H1 (cell line): ENCODE results near the gene ANKRD6. TPM values are rescaled to one million over a fixed set of nuclear protein-coding genes. Genes with fewer than 3 reads are reported as not detected.

ENCODE experiments used
- CTCF ChIA-PET: fragments of 300-600 bp; sonication (Branson Sonifier 250); formaldehyde crosslinking; loops from one replicate; lab custom pipeline; 2021; ENCODE audit not compliant: partially characterized antibody; lab: Charles Lee
- POLR2A ChIA-PET: fragments of 300-600 bp; sonication (Branson Sonifier 250); formaldehyde crosslinking; loops from one replicate; lab custom pipeline; 2021; ENCODE audit warnings: inconsistent platforms; ENCODE audit not compliant: partially characterized antibody; lab: Charles Lee
- DNase-seq, 2 experiments: peaks; one replicate each; pipeline versions ENCODE4 v3.0.0 to v3.0.0-alpha.2; 2010 to 2022; ENCODE audit warnings: low spot score in 2 of 2, low read depth in 1 of 2, mixed read lengths in 1 of 2
- FAIRE-seq: peaks from 2 replicates; lab custom pipeline; 2011; peaks lifted over from hg19 to GRCh38; lab: Jason Lieb, UNC
- H2AFZ ChIP-seq: 2 replicates; pipeline ENCODE4 v1.8.1; 2012; ENCODE audit warnings: low read length, inconsistent platforms
- H2AK5ac ChIP-seq: 2 replicates; pipeline ENCODE4 v1.6.1; 2013; ENCODE audit warnings: low read depth, low read length
- H2BK120ac ChIP-seq: replicated peaks from 2 replicates; pipeline ENCODE3; 2013; ENCODE audit warnings: low read depth, low read length, inconsistent platforms
- H2BK12ac ChIP-seq: 2 replicates; pipeline ENCODE4 v1.6.1; 2013; ENCODE audit warnings: low read depth, low read length
- H2BK15ac ChIP-seq: 2 replicates; pipeline ENCODE4 v1.6.1; 2013; ENCODE audit warnings: low read length
- H2BK20ac ChIP-seq: 2 replicates; pipeline ENCODE4 v1.6.1; 2013; ENCODE audit warnings: low read length
- H2BK5ac ChIP-seq: 2 replicates; pipeline ENCODE4 v1.6.1; 2013; ENCODE audit warnings: low read depth, low read length
- H3K14ac ChIP-seq: 2 replicates; pipeline ENCODE4 v1.6.1; 2013; ENCODE audit warnings: inconsistent platforms; ENCODE audit not compliant: insufficient read length
- H3K18ac ChIP-seq: 2 replicates; pipeline ENCODE4 v1.6.1; 2013; ENCODE audit warnings: low read length; ENCODE audit errors: extremely low read depth
- H3K23ac ChIP-seq: 2 replicates; pipeline ENCODE4 v1.6.1; 2013; ENCODE audit warnings: inconsistent platforms; ENCODE audit not compliant: insufficient read length
- H3K23me2 ChIP-seq: 2 replicates; pipeline ENCODE4 v1.6.1; 2013; ENCODE audit warnings: low read depth, low read length
- H3K27ac ChIP-seq: 2 replicates; pipeline ENCODE4 v1.6.1; 2011; ENCODE audit warnings: low read depth, low read length, inconsistent platforms
- H3K27me3 ChIP-seq, 4 experiments: replicated peaks in 1 of 4; 1 replicate in 1 of 4; 2 replicates in 3 of 4; pipeline versions ENCODE4 v1.6.1 to v1.8.1; 2011 to 2013; ENCODE audit warnings: low read length in 3 of 4, mild to moderate bottlenecking in 3 of 4, inconsistent platforms in 2 of 4, mixed read lengths in 2 of 4, moderate library complexity in 1 of 4; ENCODE audit not compliant: control insufficient read depth in 3 of 4, insufficient read depth in 3 of 4; ENCODE audit errors: extremely low read depth in 1 of 4
- H3K36me3 ChIP-seq, 4 experiments: 2 replicates each; pipeline versions ENCODE4 v1.6.1 to v1.8.1; 2011 to 2013; ENCODE audit warnings: mild to moderate bottlenecking in 4 of 4, low read length in 3 of 4, moderate library complexity in 2 of 4, control low read depth in 1 of 4, inconsistent platforms in 1 of 4; ENCODE audit not compliant: insufficient read depth in 4 of 4, control insufficient read depth in 2 of 4
- H3K4ac ChIP-seq: replicated peaks from 2 replicates; pipeline ENCODE3; 2013; ENCODE audit warnings: low read length, low read depth, mixed read lengths, inconsistent platforms; ENCODE audit not compliant: insufficient read length
- H3K4me1 ChIP-seq, 4 experiments: replicated peaks in 1 of 4; 1 replicate in 1 of 4; 2 replicates in 3 of 4; pipeline versions ENCODE4 v1.6.1 to v1.8.1; 2011 to 2013; ENCODE audit warnings: low read length in 3 of 4, inconsistent platforms in 2 of 4, mixed read lengths in 1 of 4; ENCODE audit not compliant: insufficient read depth in 4 of 4, control insufficient read depth in 3 of 4
- H3K4me2 ChIP-seq, 2 experiments: 2 replicates each; pipeline versions ENCODE4 v1.6.1 to v1.8.1; 2011 to 2013; ENCODE audit warnings: low read depth in 2 of 2, low read length in 2 of 2, control low read depth in 1 of 2, inconsistent platforms in 1 of 2, mild to moderate bottlenecking in 1 of 2; ENCODE audit not compliant: insufficient read depth in 1 of 2
- H3K4me3 ChIP-seq, 4 experiments: fragments of 200-600, 300-600 bp in 1 of 4; sonication (generic), shearing (Covaris generic), sonication (Bioruptor Twin) in 1 of 4; 2 replicates each; pipeline versions ENCODE4 v1.5.1 to v1.8.1; 2011 to 2016; ENCODE audit warnings: low read length in 4 of 4, low read depth in 3 of 4, control low read depth in 2 of 4, inconsistent platforms in 2 of 4, mild to moderate bottlenecking in 2 of 4, mixed read lengths in 1 of 4, moderate library complexity in 1 of 4; ENCODE audit not compliant: insufficient read depth in 2 of 4; ENCODE audit errors: extremely low read depth in 1 of 4
- H3K56ac ChIP-seq: replicated peaks from 2 replicates; pipeline ENCODE3; 2013; ENCODE audit warnings: low read depth, mild to moderate bottlenecking, mixed read lengths, low read length, inconsistent platforms; ENCODE audit not compliant: insufficient read length
- H3K79me1 ChIP-seq: 2 replicates; pipeline ENCODE4 v1.6.1; 2013; ENCODE audit warnings: low read depth, low read length, control low read depth
- H3K79me2 ChIP-seq, 2 experiments: 2 replicates each; pipeline versions ENCODE4 v1.6.1 to v1.8.1; 2012 to 2013; ENCODE audit warnings: low read length in 2 of 2, mild to moderate bottlenecking in 2 of 2, inconsistent platforms in 1 of 2; ENCODE audit not compliant: insufficient read depth in 2 of 2, control insufficient read depth in 1 of 2
- H3K9ac ChIP-seq, 4 experiments: replicated peaks in 1 of 4; 1 replicate in 1 of 4; 2 replicates in 3 of 4; pipeline versions ENCODE4 v1.6.1 to v1.8.1; 2011 to 2013; ENCODE audit warnings: low read depth in 3 of 4, low read length in 3 of 4, control low read depth in 2 of 4, mild to moderate bottlenecking in 2 of 4, moderate library complexity in 2 of 4, inconsistent platforms in 1 of 4; ENCODE audit errors: extremely low read depth in 1 of 4
- H3K9me3 ChIP-seq, 2 experiments: 2 replicates each; pipeline versions ENCODE4 v1.6.1 to v1.8.1; 2012 to 2013; ENCODE audit warnings: mild to moderate bottlenecking in 2 of 2, moderate library complexity in 2 of 2, control low read depth in 1 of 2, inconsistent platforms in 1 of 2, low read depth in 1 of 2, low read length in 1 of 2, mixed read lengths in 1 of 2; ENCODE audit not compliant: insufficient read depth in 2 of 2
- H4K20me1 ChIP-seq, 2 experiments: replicated peaks in 1 of 2; 2 replicates each; pipeline versions ENCODE3 to v1.8.1; 2011 to 2013; ENCODE audit warnings: inconsistent platforms in 2 of 2, low read length in 2 of 2, mild to moderate bottlenecking in 1 of 2; ENCODE audit not compliant: insufficient read depth in 2 of 2, control insufficient read depth in 1 of 2
- H4K5ac ChIP-seq: 2 replicates; pipeline ENCODE4 v1.6.1; 2013; ENCODE audit warnings: low read length, low read depth, mixed read lengths, inconsistent platforms; ENCODE audit not compliant: insufficient read length
- H4K8ac ChIP-seq: 2 replicates; pipeline ENCODE4 v1.8.0; 2013; ENCODE audit warnings: mild to moderate bottlenecking, moderate library complexity, low read length, inconsistent platforms; ENCODE audit not compliant: insufficient read depth; ENCODE audit errors: extremely low read depth
- H4K91ac ChIP-seq: replicated peaks from 2 replicates; pipeline ENCODE3; 2013; ENCODE audit warnings: low read length, mixed read lengths, inconsistent platforms; ENCODE audit not compliant: insufficient read length
- ASH2L ChIP-seq: fragments of 200-600, 300-600 bp; sonication (generic); IDR thresholded peaks from one replicate; pipeline ENCODE4 v1.7.1; 2017; ENCODE audit warnings: low read length
- CBX5 ChIP-seq: fragments of 300-800, 300-1000 bp; sonication (generic); IDR thresholded peaks from 2 replicates; pipeline ENCODE4 v1.7.1; 2016; ENCODE audit warnings: antibody characterized with exemption, low read length, low read depth
- CBX8 ChIP-seq: fragments of 300-800, 300-1000 bp; sonication (generic); IDR thresholded peaks from 2 replicates; pipeline ENCODE4 v1.7.1; 2016; ENCODE audit warnings: low read depth, low read length, borderline replicate concordance
- E2F6 ChIP-seq: IDR thresholded peaks from 2 replicates; pipeline ENCODE4 v1.6.1; 2012; ENCODE audit warnings: inconsistent platforms
- EZH2 ChIP-seq: fragments of 200-600 bp; sonication (generic); IDR thresholded peaks from 2 replicates; pipeline ENCODE4 v1.7.1; 2012; ENCODE audit warnings: low read depth, mild to moderate bottlenecking, moderate library complexity, low read length, inconsistent platforms; ENCODE audit not compliant: severe bottlenecking
- KDM1A ChIP-seq: fragments of 200-600, 300-600 bp; sonication (generic); IDR thresholded peaks from 2 replicates; pipeline ENCODE4 v1.7.1; 2016; ENCODE audit warnings: mild to moderate bottlenecking, low read length, borderline replicate concordance
- NANOG ChIP-seq: IDR thresholded peaks from 2 replicates; pipeline ENCODE4 v1.6.1; 2011; ENCODE audit warnings: low read length, low read depth, mild to moderate bottlenecking, inconsistent platforms; ENCODE audit not compliant: insufficient read depth, poor library complexity, severe bottlenecking
- POU5F1 ChIP-seq: IDR thresholded peaks from 2 replicates; pipeline ENCODE4 v1.6.1; 2011; ENCODE audit warnings: low read depth, mild to moderate bottlenecking, low read length, moderate library complexity
- SIX5 ChIP-seq: IDR thresholded peaks from 2 replicates; pipeline ENCODE4 v1.6.1; 2011; ENCODE audit warnings: mild to moderate bottlenecking, low read depth, low read length
- SP4 ChIP-seq: IDR thresholded peaks from 2 replicates; pipeline ENCODE4 v1.6.1; 2012; ENCODE audit warnings: low read length, inconsistent platforms
- WGBS, 2 experiments: shearing (Covaris generic) in 1 of 2; methylation state at CpG; one replicate each; pipeline versions ENCODE4 v1.1.6 to v1.1.7; 2013 to 2015; ENCODE audit warnings: low lambda C conversion rate in 2 of 2, mixed read lengths in 2 of 2, inconsistent platforms in 1 of 2, low coverage in 1 of 2, missing lambda C conversion rate in 1 of 2; ENCODE audit not compliant: insufficient replicate concordance in 2 of 2, insufficient coverage in 1 of 2, insufficient read length in 1 of 2; ENCODE audit errors: extremely low coverage in 1 of 2, missing lambda C conversion rate in 1 of 2; 5-methylcytosine and 5-hydroxymethylcytosine counted together
- polyA plus RNA-seq, 7 experiments: library from polyadenylated mRNA; depleted of rRNA in 3 of 7; stranded (reverse) in 5 of 7; unstranded in 2 of 7; fragments of >200 nt in 5 of 7; fragments of 200-250 nt in 2 of 7; gene quantifications; 1 replicate in 5 of 7; 2 replicates in 1 of 7; 4 replicates in 1 of 7; pipeline versions ENCODE4 v1.2.1 to v1.2.3, GENCODE V29; 2011 to 2013; ENCODE audit warnings: missing spikeins in 2 of 7, mixed read lengths in 2 of 7
- total RNA-seq: library from RNA; stranded (reverse); fragmentation: NEBNext Ultra II Directional; extraction: Animal tissue kit (Norgen Biotek cat#: 25700); gene quantifications from 2 replicates; pipeline ENCODE4 v1.2.1, GENCODE V29; 2021
- TF ChIP-seq, protein P1 (sequence below), 3 experiments: IDR thresholded peaks; 1 replicate in 2 of 3; 2 replicates in 1 of 3; pipeline versions ENCODE4 v1.5.1 to v1.6.1; 2011; ENCODE audit warnings: low read length in 3 of 3, mild to moderate bottlenecking in 3 of 3, inconsistent platforms in 2 of 3, low read depth in 1 of 3, moderate library complexity in 1 of 3; ENCODE audit not compliant: insufficient read depth in 1 of 3; ENCODE audit errors: control extremely low read depth in 1 of 3

ANKRD6 gene
- total and polyA plus RNA-seq, 2 of the 8 experiments (the other 6 are each of a cell fraction or from before 2014, with no cell fraction given): 5.9 to 12.8 TPM

- Histone ChIP-seq H3K56ac (no peak overlapping the region), H3K18ac (peak overlapping the region; percentile 40; the same call in 1 of the 2 replicates), H4K5ac (no peak overlapping the region), H2BK15ac (no peak overlapping the region), H3K4ac (no peak overlapping the region), H2AK5ac (no peak overlapping the region), H3K14ac (no peak overlapping the region), H2BK20ac (no peak overlapping the region), H3K4me2 (no peak overlapping the region), H3K9me3 (no peaks in the 10 kb centered on the region), H4K20me1 (no peaks in the 10 kb centered on the region), H2AFZ (no peak overlapping the region), H3K27me3 (no peaks in the 10 kb centered on the region), H4K8ac (no peak overlapping the region), H2BK5ac (no peak overlapping the region), H3K4me1 (peaks cover 0 to 3% (median 1%) of the 10 kb centered on the region in 4 experiments; a peak in 1 of 7 replicates), H4K91ac (no peak overlapping the region), H3K23ac (no peak overlapping the region), H3K36me3 (peaks cover 0 to 4% (median 0%) of the 10 kb centered on the region in 4 experiments; a peak in 1 of 8 replicates), H3K4me3 (no peak overlapping the region), H3K79me1 (no peaks in the 10 kb centered on the region), H3K9ac (no peak overlapping the region), H2BK12ac (no peak overlapping the region), H3K79me2 (no peaks in the 10 kb centered on the region), H3K27ac (no peak overlapping the region), H3K23me2 (no peaks in the 10 kb centered on the region), H2BK120ac (no peak overlapping the region)
- 94% methylated on average over 7 of the region's 7 CpGs; no CpG with 5 or more reads in 1 of the 2 experiments for WGBS, 2 experiments
- no peak for FAIRE-seq
- POLR2A ChIA-PET: interaction anchor here (0.6 kb wide), 1 partner anchor 516 kb away, joined by 3 read pairs; no protein-coding TSS in a partner anchor
- CTCF ChIA-PET: interaction anchor here (1.7 to 1.9 kb wide), 2 partner anchors 10 to 14 kb away, joined by 12 to 14 read pairs; no protein-coding TSS in a partner anchor
- DNase-seq: peak in 1 of 2 experiments; percentile 32
- TF ChIP-seq EZH2: no peak
- no peak for TF ChIP-seq KDM1A
- TF ChIP-seq CBX5: no peak
- no peak for TF ChIP-seq SIX5
- TF ChIP-seq ASH2L: no peak
- TF ChIP-seq E2F6: no peak
- TF ChIP-seq SP4: no peak
- TF ChIP-seq, protein P1, sequence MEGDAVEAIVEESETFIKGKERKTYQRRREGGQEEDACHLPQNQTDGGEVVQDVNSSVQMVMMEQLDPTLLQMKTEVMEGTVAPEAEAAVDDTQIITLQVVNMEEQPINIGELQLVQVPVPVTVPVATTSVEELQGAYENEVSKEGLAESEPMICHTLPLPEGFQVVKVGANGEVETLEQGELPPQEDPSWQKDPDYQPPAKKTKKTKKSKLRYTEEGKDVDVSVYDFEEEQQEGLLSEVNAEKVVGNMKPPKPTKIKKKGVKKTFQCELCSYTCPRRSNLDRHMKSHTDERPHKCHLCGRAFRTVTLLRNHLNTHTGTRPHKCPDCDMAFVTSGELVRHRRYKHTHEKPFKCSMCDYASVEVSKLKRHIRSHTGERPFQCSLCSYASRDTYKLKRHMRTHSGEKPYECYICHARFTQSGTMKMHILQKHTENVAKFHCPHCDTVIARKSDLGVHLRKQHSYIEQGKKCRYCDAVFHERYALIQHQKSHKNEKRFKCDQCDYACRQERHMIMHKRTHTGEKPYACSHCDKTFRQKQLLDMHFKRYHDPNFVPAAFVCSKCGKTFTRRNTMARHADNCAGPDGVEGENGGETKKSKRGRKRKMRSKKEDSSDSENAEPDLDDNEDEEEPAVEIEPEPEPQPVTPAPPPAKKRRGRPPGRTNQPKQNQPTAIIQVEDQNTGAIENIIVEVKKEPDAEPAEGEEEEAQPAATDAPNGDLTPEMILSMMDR (IDR thresholded peaks at IDR 0.05; ENCODE audit: control extremely low read depth in 1 of 3, insufficient read depth in 1 of 3, low read depth in 1 of 3, low read length in 3 of 3): no peak
- TF ChIP-seq NANOG: no peak
- no peak for TF ChIP-seq CBX8
- TF ChIP-seq POU5F1: no peak
Observed at GRCh38 chr6:89385846-89386245, 47.1 kb upstream of the ANKRD6 start.
